HepG2 (cell line): ENCODE measurements around the gene AUNIP.

Experiments used
- EP300 ChIP-seq, 3 experiments: sonication (generic) in 1 of 3; formaldehyde crosslinking in 1 of 3; IDR thresholded peaks; 2 replicates each; pipeline versions ENCODE4 v1.5.1 to v1.6.1; 2011 to 2020; ENCODE audit warnings: low read depth in 2 of 3, low read length in 2 of 3, borderline replicate concordance in 1 of 3, improper control_type of control experiment in 1 of 3, mild to moderate bottlenecking in 1 of 3, missing genetic modification reagents in 1 of 3, moderate library complexity in 1 of 3
- HOXA7 ChIP-seq: sonication (generic); formaldehyde crosslinking; IDR thresholded peaks from 2 replicates; pipeline ENCODE4 v1.8.1; 2022; ENCODE audit warnings: mild to moderate bottlenecking, missing genetic modification reagents, moderate library complexity
- TBX3 ChIP-seq: fragments of 450-650 bp; IDR thresholded peaks from 2 replicates; pipeline ENCODE4 v1.6.1; 2017; ENCODE audit warnings: antibody characterized with exemption, mild to moderate bottlenecking, inconsistent platforms, borderline replicate concordance
- THRA ChIP-seq: sonication (generic); formaldehyde crosslinking; IDR thresholded peaks from 2 replicates; pipeline ENCODE4 v1.4.0; 2020; ENCODE audit warnings: missing genetic modification reagents, borderline replicate concordance
- ZBTB49 ChIP-seq: sonication (generic); formaldehyde crosslinking; IDR thresholded peaks from 2 replicates; pipeline ENCODE4 v1.4.0; 2020; ENCODE audit warnings: missing genetic modification reagents, borderline replicate concordance
- ZNF337 ChIP-seq: sonication (generic); formaldehyde crosslinking; IDR thresholded peaks from 2 replicates; pipeline ENCODE4 v1.5.1; 2020; ENCODE audit warnings: missing genetic modification reagents, low read depth, mild to moderate bottlenecking, borderline replicate concordance

GRCh38 chr1:25794325-25794724 lies 64.9 kb downstream of the AUNIP start:
- TF ChIP-seq ZNF337 (CRISPR knock-in tag) (no peak), ZBTB49 (no peak), TBX3 (no peak), HOXA7 (no peak), THRA (no peak), EP300 (IDR thresholded peaks at IDR 0.05; ENCODE audit: low read depth in 2 of 2, low read length in 2 of 2) (no peak), EP300 (CRISPR knock-in tag; IDR thresholded peaks at IDR 0.05; ENCODE audit: borderline replicate concordance) (no peak)
